Ishikawa (cell line): ENCODE results near the gene AK9.
A peak's percentile ranks its signal among the peaks of the same experiment; 100 is the strongest.

Experiments
- CEBPB ChIP-seq: IDR thresholded peaks from 2 replicates; pipeline ENCODE4 v1.6.1; 2012
- CREB1 ChIP-seq: IDR thresholded peaks from 2 replicates; pipeline ENCODE4 v1.6.1; 2012; ENCODE audit warnings: low read depth
- EGR1 ChIP-seq: IDR thresholded peaks from 2 replicates; pipeline ENCODE4 v1.6.1; 2012
- EP300 ChIP-seq: IDR thresholded peaks from 2 replicates; pipeline ENCODE4 v1.6.1; 2012; ENCODE audit warnings: borderline replicate concordance
- FOXM1 ChIP-seq: IDR thresholded peaks from 2 replicates; pipeline ENCODE4 v1.6.1; 2012; ENCODE audit warnings: low read depth, borderline replicate concordance
- NFIC ChIP-seq: IDR thresholded peaks from 2 replicates; pipeline ENCODE4 v1.6.1; 2012
- RAD21 ChIP-seq: IDR thresholded peaks from 2 replicates; pipeline ENCODE4 v1.6.1; 2012; ENCODE audit warnings: low read depth
- TAF1 ChIP-seq: IDR thresholded peaks from 2 replicates; pipeline ENCODE4 v1.6.1; 2012; ENCODE audit warnings: low read depth, mild to moderate bottlenecking
- TCF12 ChIP-seq: IDR thresholded peaks from 2 replicates; pipeline ENCODE4 v1.6.1; 2012; ENCODE audit warnings: low read depth
- TEAD4 ChIP-seq: IDR thresholded peaks from 2 replicates; pipeline ENCODE4 v1.6.1; 2012
- YY1 ChIP-seq: IDR thresholded peaks from 2 replicates; pipeline ENCODE4 v1.6.1; 2012; ENCODE audit warnings: low read depth
- ZBTB7A ChIP-seq: IDR thresholded peaks from 2 replicates; pipeline ENCODE4 v1.6.1; 2012; ENCODE audit warnings: low read depth
- TF ChIP-seq, protein P1 (sequence below): IDR thresholded peaks from 2 replicates; pipeline ENCODE4 v1.6.1; 2012
- TF ChIP-seq, protein P2 (sequence below): IDR thresholded peaks from 2 replicates; pipeline ENCODE4 v1.6.1; 2012; ENCODE audit warnings: low read depth, mild to moderate bottlenecking
- TF ChIP-seq, protein P3 (sequence below): IDR thresholded peaks from 2 replicates; pipeline ENCODE4 v1.6.1; 2012

Gene AK9

DNA sequence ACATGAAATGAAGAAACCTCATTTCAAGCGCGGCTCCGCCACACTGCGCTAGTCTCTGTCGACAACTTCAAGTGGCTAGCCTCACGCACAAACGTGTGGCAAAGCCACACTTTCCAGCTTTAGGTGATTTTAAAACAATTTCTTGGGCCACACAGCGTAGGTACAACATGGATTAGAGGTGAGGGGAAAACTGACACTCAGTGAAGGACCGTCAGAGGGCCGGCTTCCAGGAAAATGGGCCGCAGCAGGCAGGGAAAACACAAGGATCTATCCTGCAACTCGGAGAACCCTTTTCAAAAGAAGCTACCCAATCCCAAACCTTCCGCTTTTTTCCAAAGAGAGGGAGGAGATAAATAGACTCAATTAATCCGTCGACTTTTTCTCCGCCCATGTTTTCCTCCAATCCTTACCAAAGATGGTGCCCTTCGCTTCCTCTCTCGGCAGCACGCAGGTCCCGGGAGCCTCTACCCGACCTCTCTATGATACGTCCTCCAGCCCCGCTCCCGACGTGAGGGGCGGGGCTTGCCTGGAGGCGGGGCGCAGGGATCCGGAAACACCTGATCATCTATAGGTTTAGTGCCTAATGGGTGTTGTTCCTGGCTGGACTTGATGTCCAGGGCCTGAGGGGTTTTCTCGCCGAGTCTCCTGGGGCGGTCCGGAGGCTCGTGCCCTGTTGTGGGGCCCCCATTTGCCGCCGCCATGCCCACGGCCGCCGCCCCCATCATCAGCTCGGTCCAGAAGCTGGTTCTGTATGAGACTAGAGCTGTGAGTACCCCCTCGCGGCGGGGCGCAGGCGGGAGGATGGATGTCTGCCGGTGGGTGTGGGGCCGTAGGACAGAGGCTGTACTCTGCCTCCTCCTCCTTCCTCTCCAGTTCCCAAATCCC, at the start of gene AK9, which contains the start of gene FIG4:
TSS of gene AK9 (minus strand) at position 466 of the 885 bp plus-strand sequence. CDS start 15,457 bp downstream, outside the sequence.
TSS of gene FIG4 (plus strand) at position 560 of the 885 bp plus-strand sequence. CDS start at position 700, 140 bp downstream.
- peak; percentile 89 for TF ChIP-seq FOXM1
- TF ChIP-seq ZBTB7A = no peak
- no peak for TF ChIP-seq CEBPB
- TF ChIP-seq, protein P1, sequence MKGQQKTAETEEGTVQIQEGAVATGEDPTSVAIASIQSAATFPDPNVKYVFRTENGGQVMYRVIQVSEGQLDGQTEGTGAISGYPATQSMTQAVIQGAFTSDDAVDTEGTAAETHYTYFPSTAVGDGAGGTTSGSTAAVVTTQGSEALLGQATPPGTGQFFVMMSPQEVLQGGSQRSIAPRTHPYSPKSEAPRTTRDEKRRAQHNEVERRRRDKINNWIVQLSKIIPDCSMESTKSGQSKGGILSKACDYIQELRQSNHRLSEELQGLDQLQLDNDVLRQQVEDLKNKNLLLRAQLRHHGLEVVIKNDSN = peak; percentile 47
- TF ChIP-seq RAD21 = no peak
- TF ChIP-seq, protein P2, sequence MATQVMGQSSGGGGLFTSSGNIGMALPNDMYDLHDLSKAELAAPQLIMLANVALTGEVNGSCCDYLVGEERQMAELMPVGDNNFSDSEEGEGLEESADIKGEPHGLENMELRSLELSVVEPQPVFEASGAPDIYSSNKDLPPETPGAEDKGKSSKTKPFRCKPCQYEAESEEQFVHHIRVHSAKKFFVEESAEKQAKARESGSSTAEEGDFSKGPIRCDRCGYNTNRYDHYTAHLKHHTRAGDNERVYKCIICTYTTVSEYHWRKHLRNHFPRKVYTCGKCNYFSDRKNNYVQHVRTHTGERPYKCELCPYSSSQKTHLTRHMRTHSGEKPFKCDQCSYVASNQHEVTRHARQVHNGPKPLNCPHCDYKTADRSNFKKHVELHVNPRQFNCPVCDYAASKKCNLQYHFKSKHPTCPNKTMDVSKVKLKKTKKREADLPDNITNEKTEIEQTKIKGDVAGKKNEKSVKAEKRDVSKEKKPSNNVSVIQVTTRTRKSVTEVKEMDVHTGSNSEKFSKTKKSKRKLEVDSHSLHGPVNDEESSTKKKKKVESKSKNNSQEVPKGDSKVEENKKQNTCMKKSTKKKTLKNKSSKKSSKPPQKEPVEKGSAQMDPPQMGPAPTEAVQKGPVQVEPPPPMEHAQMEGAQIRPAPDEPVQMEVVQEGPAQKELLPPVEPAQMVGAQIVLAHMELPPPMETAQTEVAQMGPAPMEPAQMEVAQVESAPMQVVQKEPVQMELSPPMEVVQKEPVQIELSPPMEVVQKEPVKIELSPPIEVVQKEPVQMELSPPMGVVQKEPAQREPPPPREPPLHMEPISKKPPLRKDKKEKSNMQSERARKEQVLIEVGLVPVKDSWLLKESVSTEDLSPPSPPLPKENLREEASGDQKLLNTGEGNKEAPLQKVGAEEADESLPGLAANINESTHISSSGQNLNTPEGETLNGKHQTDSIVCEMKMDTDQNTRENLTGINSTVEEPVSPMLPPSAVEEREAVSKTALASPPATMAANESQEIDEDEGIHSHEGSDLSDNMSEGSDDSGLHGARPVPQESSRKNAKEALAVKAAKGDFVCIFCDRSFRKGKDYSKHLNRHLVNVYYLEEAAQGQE = no peak
- no peak for TF ChIP-seq CREB1
- TF ChIP-seq YY1 = peak; percentile 98
- TF ChIP-seq NFIC = no peak
- no peak for TF ChIP-seq TEAD4
- TF ChIP-seq EGR1 = no peak
- no peak for TF ChIP-seq EP300
- peak; percentile 46 for TF ChIP-seq TAF1
- TF ChIP-seq TCF12 = peak; percentile 15; the same call in 1 of the 2 replicates
- TF ChIP-seq, protein P3, sequence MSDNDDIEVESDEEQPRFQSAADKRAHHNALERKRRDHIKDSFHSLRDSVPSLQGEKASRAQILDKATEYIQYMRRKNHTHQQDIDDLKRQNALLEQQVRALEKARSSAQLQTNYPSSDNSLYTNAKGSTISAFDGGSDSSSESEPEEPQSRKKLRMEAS = peak; percentile 23

DNA sequence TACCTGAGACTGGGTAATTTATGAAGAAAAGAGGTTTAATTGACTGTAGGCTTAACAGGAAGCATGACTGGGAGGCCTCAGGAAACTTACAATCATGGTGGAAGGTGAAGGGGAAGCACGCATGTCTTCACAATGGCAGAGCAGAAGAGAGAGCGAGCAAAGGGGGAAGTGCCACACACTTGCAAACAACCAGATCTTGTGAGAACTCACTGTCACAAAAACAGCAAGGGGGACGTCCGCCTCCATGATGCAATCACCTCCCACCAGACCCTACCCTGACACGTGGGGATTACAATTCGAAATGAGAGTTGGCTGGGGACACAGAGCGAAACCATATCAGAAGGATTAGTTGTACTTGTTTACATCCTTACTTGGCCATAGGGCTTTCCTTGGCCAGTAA, 49.8 kb upstream of the AK9 start:
- no peak for TF ChIP-seq CEBPB
- TF ChIP-seq FOXM1 = no peak
- no peak for TF ChIP-seq CREB1
- TF ChIP-seq ZBTB7A = no peak
- TF ChIP-seq, protein P1 = no peak
- TF ChIP-seq, protein P3 = no peak
- no peak for TF ChIP-seq EGR1
- TF ChIP-seq, protein P2 = no peak

DNA sequence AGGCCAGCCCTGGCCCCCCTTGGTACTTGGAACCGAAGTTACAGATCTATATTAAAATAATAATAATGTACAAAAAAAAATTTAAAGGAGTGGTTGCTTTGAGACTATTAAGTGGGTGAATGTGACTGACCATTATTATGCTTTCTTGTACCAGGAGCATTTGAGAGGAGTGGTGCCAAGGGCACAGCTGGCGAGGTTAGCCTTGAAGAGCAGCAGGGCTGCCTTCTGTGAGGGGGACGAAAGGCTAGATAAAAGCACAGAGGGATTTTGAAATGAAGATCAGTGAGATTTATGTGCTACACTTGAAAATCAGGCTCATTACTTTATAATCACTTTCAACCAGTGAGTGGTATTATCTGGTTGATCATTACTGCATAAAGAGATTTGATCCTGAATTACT, 48.7 kb upstream of the AK9 start:
- no peak for TF ChIP-seq EGR1
- TF ChIP-seq, protein P3 = no peak
- TF ChIP-seq TAF1 = no peak
- no peak for TF ChIP-seq YY1
- TF ChIP-seq, protein P2 = no peak
- no peak for TF ChIP-seq EP300
- TF ChIP-seq, protein P1 = no peak
- no peak for TF ChIP-seq ZBTB7A
- no peak for TF ChIP-seq RAD21
- no peak for TF ChIP-seq TEAD4
- TF ChIP-seq FOXM1 = no peak
- TF ChIP-seq CEBPB = no peak
- TF ChIP-seq TCF12 = no peak
- TF ChIP-seq CREB1 = no peak
- TF ChIP-seq NFIC = no peak
